Vagina (tissue), 2 donors: ENCODE results near the gene TBC1D32.
"Not testable (repeated sequence)": the region's sequence is repeated elsewhere in the genome, so short reads cannot be mapped to it uniquely, and the experiment has no call there.

ENCODE experiments used
- CTCF ChIP-seq, 3 experiments: fragments of 450-650 bp in 2 of 3; fragments of 200-600 bp in 1 of 3; sonication (generic) in 1 of 3; IDR thresholded peaks; one replicate each; pipeline ENCODE4 v1.5.1; 2017 to 2019; ENCODE audit warnings: antibody characterized with exemption in 3 of 3, mild to moderate bottlenecking in 2 of 3, moderate library complexity in 2 of 3
- POLR2A ChIP-seq, 2 donors: fragments of 450-650 bp; IDR thresholded peaks; one replicate each; pipeline ENCODE4 v1.6.1; 2017; ENCODE audit warnings: antibody characterized with exemption in 2 of 2, mild to moderate bottlenecking in 2 of 2, moderate library complexity in 2 of 2
- POLR2AphosphoS5 ChIP-seq, 2 donors: sonication (generic); formaldehyde crosslinking; IDR thresholded peaks; one replicate each; pipeline ENCODE4 v1.9.0; 2017; ENCODE audit warnings: antibody characterized with exemption in 2 of 2, mild to moderate bottlenecking in 2 of 2, low read depth in 1 of 2; ENCODE audit not compliant: insufficient read depth in 1 of 2

- TF ChIP-seq CTCF (IDR thresholded peaks at IDR 0.05); POLR2A (IDR thresholded peaks at IDR 0.05); POLR2AphosphoS5 (IDR thresholded peaks at IDR 0.05; ENCODE audit: insufficient read depth in 1 of 2, low read depth in 1 of 2): not testable (repeated sequence)
Measured at GRCh38 chr6:121213341-121213740, 120.9 kb downstream of the TBC1D32 start.
